ENCODE results near the gene MAX. TPM values are rescaled to one million over a fixed set of nuclear protein-coding genes. Genes with fewer than 3 reads are reported as not detected.

Gene MAX
- total and polyA plus RNA-seq, 9 of the 15 experiments (the other 6 are each of a cell fraction or from before 2014, with no cell fraction given): 15.4 to 96.5 (median 51.6) TPM

GRCh38 chr14:65107200-65107599 lies 4.9 kb upstream of the MAX start (continued):
- peak; percentile 43; the same call in 1 of the 2 replicates for TF ChIP-seq VEZF1 (CRISPR knock-in tag; IDR thresholded peaks at IDR 0.05)
- TF ChIP-seq HOXB6 (CRISPR knock-in tag; IDR thresholded peaks at IDR 0.05; ENCODE audit: borderline replicate concordance): no peak
- TF ChIP-seq HNRNPL (IDR thresholded peaks at IDR 0.05; ENCODE audit: low read depth, low read length): no peak
- TF ChIP-seq HBP1 (CRISPR knock-in tag; IDR thresholded peaks at IDR 0.05): no peak
- TF ChIP-seq RBM25 (IDR thresholded peaks at IDR 0.05; ENCODE audit: low read depth, low read length, severe bottlenecking): no peak
- no peak for TF ChIP-seq COPS2 (conservative IDR thresholded peaks at IDR 0.05)
- peak; percentile 51 for TF ChIP-seq ETV1 (tag; conservative IDR thresholded peaks at IDR 0.05; ENCODE audit: low read depth)
- TF ChIP-seq GABPB2 (CRISPR knock-in tag; conservative IDR thresholded peaks at IDR 0.05): no peak
- TF ChIP-seq SIX5 (IDR thresholded peaks at IDR 0.05; ENCODE audit: borderline replicate concordance in 1 of 2, insufficient read depth in 1 of 2, low read depth in 1 of 2, low read length in 2 of 2): no peak
- no peak for TF ChIP-seq SIN3B (IDR thresholded peaks at IDR 0.05; ENCODE audit: low read depth)
- TF ChIP-seq TFE3 (CRISPR knock-in tag; IDR thresholded peaks at IDR 0.05): no peak
- no peak for TF ChIP-seq HMG20B (CRISPR knock-in tag; IDR thresholded peaks at IDR 0.05)
- no peak for TF ChIP-seq SP2 (IDR thresholded peaks at IDR 0.05; ENCODE audit: extremely low read depth, low read depth, low read length, poor library complexity, severe bottlenecking)
- peak; percentile 44; the same call in 1 of the 2 replicates for TF ChIP-seq JUND (IDR thresholded peaks at IDR 0.05; ENCODE audit: borderline replicate concordance, low read depth, low read length)
- no peak; the same call in 2 of the 3 replicates for TF ChIP-seq JUND (tag; IDR thresholded peaks at IDR 0.05; ENCODE audit: borderline replicate concordance, low read depth, low read length)
- TF ChIP-seq RNF2 (IDR thresholded peaks at IDR 0.05): peak; percentile 68
- TF ChIP-seq POLR2AphosphoS2 (IDR thresholded peaks at IDR 0.05; ENCODE audit: low read length): no peak
- TF ChIP-seq PHF21A (IDR thresholded peaks at IDR 0.05; ENCODE audit: borderline replicate concordance, low read depth): no peak
- no peak for TF ChIP-seq RBFOX2 (IDR thresholded peaks at IDR 0.05; ENCODE audit: low read depth, low read length)
- peak; percentile 18; the same call in 1 of the 2 replicates for TF ChIP-seq C11orf30 (IDR thresholded peaks at IDR 0.05; ENCODE audit: low read depth)
- TF ChIP-seq THRB (CRISPR knock-in tag; conservative IDR thresholded peaks at IDR 0.05): no peak
- no peak for TF ChIP-seq MCM7 (IDR thresholded peaks at IDR 0.05)
- TF ChIP-seq MBD1 (CRISPR knock-in tag; IDR thresholded peaks at IDR 0.05): no peak

Data from K562 (cell line).